Lower lobe of right lung (tissue), 2 donors: ENCODE data around the gene SLFN12L. TPM values are rescaled to one million over a fixed set of nuclear protein-coding genes. Genes with fewer than 3 reads are reported as not detected.
"Not testable (repeated sequence)": the region's sequence is repeated elsewhere in the genome, so short reads cannot be mapped to it uniquely, and the experiment has no call there.

Source experiments
- ATAC-seq, 2 donors: fragments of 200-7000 bp; cut with Tn5 transposase; one replicate each; pipeline ENCODE4 v1.9.1; 2020 to 2022; ENCODE audit warnings: mild to moderate bottlenecking in 2 of 2, moderate library complexity in 2 of 2
- DNase-seq: peaks from one replicate; pipeline ENCODE4 v3.0.0-alpha.2; 2020
- H3K27ac ChIP-seq: fragments of 200-600 bp; one replicate; pipeline ENCODE4 v1.8.0; 2022
- H3K27me3 ChIP-seq: fragments of 200-600 bp; one replicate; pipeline ENCODE4 v1.8.0; 2022; ENCODE audit warnings: low read depth
- H3K36me3 ChIP-seq: fragments of 200-600 bp; one replicate; pipeline ENCODE4 v1.8.0; 2022; ENCODE audit warnings: mild to moderate bottlenecking
- H3K4me1 ChIP-seq: fragments of 200-600 bp; one replicate; pipeline ENCODE4 v1.8.0; 2022
- H3K4me3 ChIP-seq: fragments of 200-600 bp; one replicate; pipeline ENCODE4 v1.8.0; 2022; ENCODE audit warnings: mild to moderate bottlenecking
- H3K9me3 ChIP-seq: fragments of 200-600 bp; one replicate; pipeline ENCODE4 v1.8.0; 2022
- intact Hi-C: fragments of 100-400 bp; cut with DNase I; formaldehyde crosslinking; loops from one replicate; pipeline ENCODE4 v1.11.0; 2022
- total RNA-seq: library from RNA; stranded (reverse); fragmentation: NEBNext Ultra II Directional; extraction: Animal tissue kit (Norgen Biotek cat#: 25700); gene quantifications from one replicate; pipeline ENCODE4 v1.2.1, GENCODE V29; 2021
- TF ChIP-seq, protein P1 (sequence below): fragments of 200-600 bp; IDR thresholded peaks from one replicate; pipeline ENCODE4 v1.8.0; 2022; ENCODE audit warnings: antibody characterized with exemption, mild to moderate bottlenecking
- donor health status: DM: no; HTN: yes; CAD: no; lungs with severe emphysema.

The SLFN12L gene
- total RNA-seq, 1 donor from 2014 or later, result 4.0 TPM

- DNase-seq, result no peak
- TF ChIP-seq, protein P1, sequence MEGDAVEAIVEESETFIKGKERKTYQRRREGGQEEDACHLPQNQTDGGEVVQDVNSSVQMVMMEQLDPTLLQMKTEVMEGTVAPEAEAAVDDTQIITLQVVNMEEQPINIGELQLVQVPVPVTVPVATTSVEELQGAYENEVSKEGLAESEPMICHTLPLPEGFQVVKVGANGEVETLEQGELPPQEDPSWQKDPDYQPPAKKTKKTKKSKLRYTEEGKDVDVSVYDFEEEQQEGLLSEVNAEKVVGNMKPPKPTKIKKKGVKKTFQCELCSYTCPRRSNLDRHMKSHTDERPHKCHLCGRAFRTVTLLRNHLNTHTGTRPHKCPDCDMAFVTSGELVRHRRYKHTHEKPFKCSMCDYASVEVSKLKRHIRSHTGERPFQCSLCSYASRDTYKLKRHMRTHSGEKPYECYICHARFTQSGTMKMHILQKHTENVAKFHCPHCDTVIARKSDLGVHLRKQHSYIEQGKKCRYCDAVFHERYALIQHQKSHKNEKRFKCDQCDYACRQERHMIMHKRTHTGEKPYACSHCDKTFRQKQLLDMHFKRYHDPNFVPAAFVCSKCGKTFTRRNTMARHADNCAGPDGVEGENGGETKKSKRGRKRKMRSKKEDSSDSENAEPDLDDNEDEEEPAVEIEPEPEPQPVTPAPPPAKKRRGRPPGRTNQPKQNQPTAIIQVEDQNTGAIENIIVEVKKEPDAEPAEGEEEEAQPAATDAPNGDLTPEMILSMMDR, result no peak
- Histone ChIP-seq H3K9me3 (no peaks in the 10 kb centered on the region), H3K27ac (peak overlapping the region; percentile 93), H3K4me3 (peak overlapping the region; percentile 84), H3K27me3 (no peaks in the 10 kb centered on the region), H3K36me3 (peaks cover 36% of the 10 kb centered on the region), H3K4me1 (peaks cover 22% of the 10 kb centered on the region)
- intact Hi-C loops, result no loop called here
- peak; percentile 26 to 41 for ATAC-seq
Measured at GRCh38 chr17:35577830-35578196, 40.3 kb upstream of the SLFN12L start.

- Histone ChIP-seq H3K4me3 (no peak overlapping the region), H3K4me1 (peaks cover 34% of the 10 kb centered on the region), H3K9me3 (no peaks in the 10 kb centered on the region), H3K36me3 (peaks cover 36% of the 10 kb centered on the region), H3K27me3 (no peaks in the 10 kb centered on the region), H3K27ac (no peak overlapping the region)
- no peak for DNase-seq
- intact Hi-C loops, result no loop called here
- TF ChIP-seq, protein P1, result no peak
- ATAC-seq, result no peak
Measured at GRCh38 chr17:35575759-35576158, 38.3 kb upstream of the SLFN12L start.

- H3K4me3 ChIP-seq, result peak overlapping the region; percentile 84
- ATAC-seq (no peak), DNase-seq (no peak)
- H3K36me3 ChIP-seq, result peaks cover 12% of the 10 kb centered on the region
- H3K27ac ChIP-seq, result no peak overlapping the region
- intact Hi-C loops, result no loop called here
- peaks cover 40% of the 10 kb centered on the region for H3K4me1 ChIP-seq
- TF ChIP-seq, protein P1, result no peak
- no peaks in the 10 kb centered on the region for H3K9me3 ChIP-seq
- H3K27me3 ChIP-seq, result no peaks in the 10 kb centered on the region
Measured at GRCh38 chr17:35569405-35569804, 31.9 kb upstream of the SLFN12L start.

- H3K9me3 ChIP-seq, result no peaks in the 10 kb centered on the region
- H3K36me3 ChIP-seq, result peaks cover 4% of the 10 kb centered on the region
- peak overlapping the region; percentile 84 for H3K4me3 ChIP-seq
- peak; percentile 60 to 66 for ATAC-seq
- peaks cover 40% of the 10 kb centered on the region for H3K4me1 ChIP-seq
- H3K27ac ChIP-seq, result peak overlapping the region; percentile 89
- intact Hi-C loops, result no loop called here
- no peak for DNase-seq
- H3K27me3 ChIP-seq, result no peaks in the 10 kb centered on the region
- TF ChIP-seq, protein P1, result no peak
Measured at GRCh38 chr17:35568561-35568960, 31.1 kb upstream of the SLFN12L start.

- TF ChIP-seq, protein P1, result no peak
- no peaks in the 10 kb centered on the region for H3K27me3 ChIP-seq
- no peaks in the 10 kb centered on the region for H3K9me3 ChIP-seq
- no peaks in the 10 kb centered on the region for H3K36me3 ChIP-seq
- peak overlapping the region; percentile 84 for H3K4me3 ChIP-seq
- intact Hi-C loops, result no loop called here
- H3K27ac ChIP-seq, result no peak overlapping the region
- H3K4me1 ChIP-seq, result peaks cover 40% of the 10 kb centered on the region
- DNase-seq (no peak), ATAC-seq (no peak)
Measured at GRCh38 chr17:35566968-35567367, 29.5 kb upstream of the SLFN12L start.

DNA sequence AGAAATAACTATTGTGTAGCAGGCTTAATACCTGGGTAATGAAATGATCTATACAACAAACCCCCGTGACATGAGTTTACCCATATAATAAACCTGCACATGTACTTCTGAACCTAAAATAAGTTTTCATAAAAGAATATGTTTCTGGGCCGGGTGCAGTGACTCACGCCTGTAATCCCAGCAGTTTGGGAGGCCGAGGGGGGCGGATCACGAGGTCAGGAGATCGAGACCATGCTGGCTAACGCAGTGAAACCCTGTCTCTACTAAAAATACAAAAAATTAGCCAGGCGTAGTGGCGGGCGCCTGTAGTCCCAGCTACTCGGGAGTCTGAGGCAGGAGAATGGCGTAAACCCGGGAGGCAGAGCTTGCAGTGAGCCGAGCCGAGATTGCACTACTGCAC lies 25.7 kb upstream of the SLFN12L start:
- H3K27ac ChIP-seq, H3K4me3 ChIP-seq, DNase-seq, H3K27me3 ChIP-seq, H3K9me3 ChIP-seq, H3K36me3 ChIP-seq, H3K4me1 ChIP-seq, intact Hi-C loops, ATAC-seq: not testable (repeated sequence)
